SHP77 treated with DMSO at 0.1 percent for 48 hours (cell line): ENCODE results near the gene SMU1.
A peak's percentile ranks its signal among the peaks of the same experiment; 100 is the strongest.

Source experiments
- DNase-seq: peaks from one replicate; lab custom pipeline; 2025; lab: John Stamatoyannopoulos, UW

Gene SMU1

DNA sequence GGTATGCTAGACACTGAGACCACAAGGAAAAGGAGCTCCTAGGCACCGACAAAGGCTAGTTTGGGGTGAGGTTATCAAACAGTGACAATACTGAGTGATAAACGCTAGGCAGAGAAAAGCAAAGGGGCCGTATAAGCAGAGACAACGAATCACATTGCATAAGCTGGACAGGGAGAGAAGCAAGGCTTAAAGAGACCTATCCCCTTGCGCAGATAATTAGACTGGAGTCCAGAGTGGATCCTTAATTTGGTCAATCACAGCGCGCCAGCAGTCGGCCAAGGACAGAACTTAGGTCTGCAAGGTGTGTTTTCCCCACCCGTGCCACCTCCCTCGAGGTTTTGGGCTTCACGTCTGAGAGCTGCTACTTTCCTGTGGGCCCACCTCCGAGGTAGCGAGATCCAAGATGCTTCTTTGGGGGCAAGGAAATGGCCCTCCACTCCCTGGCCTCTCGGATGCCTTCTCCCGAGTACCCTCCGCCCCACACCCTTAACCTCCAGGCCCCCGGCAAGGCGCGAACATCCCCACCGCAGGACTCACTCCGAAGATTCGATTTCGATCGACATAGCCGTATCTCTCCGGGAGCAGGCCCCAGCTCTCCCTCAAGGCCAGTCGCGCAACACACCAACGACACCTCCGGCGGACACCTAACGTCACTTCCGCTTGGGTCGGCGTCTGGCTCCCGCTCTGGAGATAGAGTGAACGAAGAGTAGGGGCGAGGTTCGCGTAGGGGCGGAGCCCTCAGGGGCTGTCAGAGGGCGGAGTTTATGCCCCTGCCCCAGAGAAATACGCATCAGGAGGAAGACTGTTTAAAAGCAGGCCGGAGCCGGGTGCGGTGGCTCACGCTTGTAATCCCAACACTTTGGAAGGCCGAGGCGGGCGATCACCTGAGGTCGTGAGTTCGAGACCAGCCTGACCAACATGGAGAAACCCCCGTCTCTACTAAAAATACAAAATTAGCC, at the start of gene SMU1:
Gene SMU1, minus strand, starts transcription at position 629 of the 959 bp plus-strand sequence. Its CDS starts 66 bp downstream, at position 563.
- peak; percentile 88 for DNase-seq

DNA sequence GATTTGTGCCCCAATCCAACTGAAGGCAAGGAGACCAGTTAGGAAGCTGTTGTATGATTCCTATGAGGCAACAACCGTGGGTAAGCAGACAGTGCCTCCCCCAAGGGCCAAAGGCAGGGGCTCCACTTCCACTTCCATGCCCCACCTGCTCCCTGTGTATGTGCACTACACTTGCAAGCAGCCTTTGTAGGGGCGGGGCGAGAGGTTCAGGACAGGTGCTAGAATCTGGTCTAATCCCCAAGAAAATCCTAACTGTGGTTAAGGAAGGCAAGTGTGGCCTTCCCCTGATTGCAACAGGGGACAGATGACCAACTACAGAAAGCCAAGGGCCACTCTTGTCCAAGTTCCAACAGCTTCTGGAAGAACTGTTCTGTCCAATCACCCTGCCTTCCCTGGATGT, 49.0 kb upstream of the SMU1 start:
- DNase-seq, result no peak

DNA sequence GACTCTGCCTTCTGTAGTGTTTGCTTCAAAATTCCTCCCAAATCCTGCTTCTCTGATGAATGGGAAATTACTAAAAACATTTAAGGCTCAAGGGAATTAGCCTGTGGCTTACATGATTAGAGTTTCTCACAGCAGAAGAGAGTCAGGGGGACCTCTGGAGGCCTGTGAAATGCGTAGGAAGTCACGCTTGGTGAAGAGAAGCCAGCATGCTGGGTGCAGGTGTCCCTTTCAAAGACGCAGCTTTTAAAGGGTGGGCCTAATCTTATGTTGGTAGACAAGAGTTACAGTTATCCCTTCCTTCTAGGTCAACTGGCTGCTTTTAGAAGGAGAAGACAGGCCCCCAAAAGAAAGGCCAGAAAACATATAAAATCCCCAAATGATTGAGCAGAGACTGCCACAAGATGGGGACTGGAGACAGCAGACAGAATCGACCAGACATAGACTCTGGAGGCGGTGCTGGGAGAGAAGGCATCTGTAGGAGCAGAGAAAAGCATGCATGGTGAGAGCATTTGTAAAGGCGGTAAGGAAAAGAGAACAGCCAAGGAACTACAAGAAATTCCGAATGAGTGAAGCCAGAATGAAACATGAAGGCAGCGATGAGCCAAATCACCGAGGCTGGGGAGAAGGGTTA, 48.4 kb upstream of the SMU1 start:
- no peak for DNase-seq

DNA sequence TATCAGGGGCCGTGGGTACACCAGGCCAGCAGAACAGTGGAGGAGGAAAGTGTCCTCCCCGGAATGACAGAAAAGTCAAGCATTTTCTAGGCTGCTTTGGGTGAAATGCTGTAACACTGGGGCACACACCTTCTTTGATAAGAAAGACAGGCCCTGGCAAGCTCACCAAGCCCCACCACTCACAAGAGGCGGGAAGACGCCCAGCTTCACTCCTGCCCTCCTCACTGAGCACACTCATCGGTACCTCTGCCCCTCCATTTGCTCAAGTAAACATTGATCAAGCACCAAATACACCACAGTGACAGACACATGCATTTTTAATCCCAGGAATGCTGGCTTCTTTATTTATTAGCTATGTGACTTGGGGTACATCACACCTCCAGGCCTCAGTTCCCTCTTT, 47.6 kb upstream of the SMU1 start:
- DNase-seq, result no peak

DNA sequence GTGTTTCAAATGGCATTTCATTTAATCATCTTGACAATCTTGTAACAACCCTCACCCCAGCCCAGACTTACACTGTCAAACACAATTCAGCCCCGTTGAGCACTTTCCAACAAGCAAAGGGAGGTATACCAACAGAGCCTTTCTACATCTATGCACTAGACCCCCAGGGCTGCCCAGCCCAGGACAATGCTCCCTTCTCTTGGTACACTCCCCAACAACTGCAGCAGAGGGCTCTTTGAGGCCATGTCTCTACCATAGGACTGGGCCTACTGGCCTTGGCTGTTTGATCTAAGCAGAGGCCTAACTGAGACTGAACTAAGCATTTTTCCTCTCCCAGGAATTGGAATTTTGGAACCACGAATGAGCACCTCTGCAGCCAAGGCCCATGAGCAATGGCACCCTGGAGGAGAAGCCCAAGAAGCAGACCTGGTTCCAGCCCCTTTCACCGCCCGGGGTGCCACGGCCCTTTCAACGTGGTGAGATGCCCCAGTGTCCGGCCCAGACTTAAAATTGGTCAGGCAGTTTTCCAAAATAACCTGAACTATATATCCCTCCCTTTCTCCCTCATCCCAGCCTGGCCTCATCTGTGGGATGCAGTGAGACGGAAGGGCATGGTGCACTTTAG, 47.0 kb upstream of the SMU1 start:
- DNase-seq, result no peak

DNA sequence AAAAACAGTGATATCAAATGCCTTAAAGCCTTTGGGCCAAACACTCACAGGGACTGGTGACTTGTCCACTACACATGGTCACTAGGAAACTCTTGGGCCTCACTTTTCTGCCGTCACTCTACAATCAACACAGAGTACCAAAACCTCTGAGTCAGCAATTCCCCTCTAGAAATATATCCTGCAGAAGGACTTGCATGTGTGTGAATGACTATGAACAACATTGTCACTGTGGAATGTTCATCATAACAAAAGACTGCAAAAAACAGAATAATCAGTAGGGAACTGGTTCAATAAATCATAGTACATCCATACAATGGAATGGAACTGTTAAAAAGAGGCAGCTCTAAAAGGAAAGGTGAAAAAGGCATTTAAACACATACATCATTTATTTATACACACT, 44.1 kb upstream of the SMU1 start:
- DNase-seq, result no peak

DNA sequence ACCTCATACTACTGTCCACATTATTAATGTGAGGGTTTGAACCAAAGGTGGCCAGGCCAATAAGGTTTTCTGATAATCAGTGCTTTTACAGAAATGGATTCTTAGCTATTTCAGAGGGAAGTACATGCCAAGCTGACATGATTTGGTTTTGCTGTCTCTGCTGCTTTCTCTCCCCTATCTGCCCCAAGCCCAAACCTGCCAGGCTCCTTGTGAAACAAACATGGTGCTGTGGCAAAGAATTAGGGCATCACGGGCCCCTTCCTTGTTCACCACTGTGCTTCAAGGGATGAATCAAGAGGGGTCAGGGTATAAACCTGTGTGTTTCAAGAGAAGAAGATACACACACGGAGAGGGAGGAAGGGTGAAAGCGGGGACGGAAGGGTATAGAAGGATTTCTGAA, 41.3 kb upstream of the SMU1 start:
- DNase-seq, result no peak

DNA sequence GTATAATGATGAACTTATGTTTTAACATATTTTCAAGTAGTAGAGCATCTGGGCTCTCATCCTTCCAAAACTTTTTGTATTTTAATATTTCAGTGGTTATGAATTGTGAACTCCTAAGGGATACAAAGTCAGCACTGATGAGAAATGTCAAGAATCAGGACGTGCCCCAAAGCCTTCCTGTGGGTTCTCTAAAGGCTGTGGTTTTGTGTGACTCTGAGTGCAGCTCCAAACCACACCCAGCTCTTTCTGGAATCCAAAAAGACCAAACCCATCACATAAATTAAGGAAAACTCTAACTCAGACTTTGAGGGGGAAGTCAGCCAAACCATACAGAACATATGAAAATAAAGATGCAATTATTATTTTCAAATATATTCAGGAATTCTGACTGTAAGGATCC, 40.8 kb upstream of the SMU1 start:
- no peak for DNase-seq

DNA sequence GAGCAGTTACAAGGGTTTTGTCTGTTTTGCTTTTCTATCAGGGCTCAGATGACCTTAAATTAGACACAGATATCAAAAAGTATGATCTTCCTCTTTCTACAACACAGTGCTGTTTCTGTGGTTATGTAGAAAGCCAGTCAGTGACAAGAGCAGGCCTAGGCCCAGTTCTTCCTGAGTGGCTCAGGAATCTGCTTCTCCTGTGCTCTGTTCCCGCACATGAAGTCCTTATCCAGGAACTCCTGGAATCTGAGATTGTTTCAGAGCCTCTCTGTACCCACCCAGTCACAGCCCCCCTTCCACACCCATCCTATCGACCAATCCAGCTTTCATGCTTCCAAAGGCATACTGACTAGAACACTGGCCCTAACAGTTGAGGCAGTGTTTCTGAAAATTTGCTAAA, 40.4 kb upstream of the SMU1 start:
- no peak for DNase-seq

DNA sequence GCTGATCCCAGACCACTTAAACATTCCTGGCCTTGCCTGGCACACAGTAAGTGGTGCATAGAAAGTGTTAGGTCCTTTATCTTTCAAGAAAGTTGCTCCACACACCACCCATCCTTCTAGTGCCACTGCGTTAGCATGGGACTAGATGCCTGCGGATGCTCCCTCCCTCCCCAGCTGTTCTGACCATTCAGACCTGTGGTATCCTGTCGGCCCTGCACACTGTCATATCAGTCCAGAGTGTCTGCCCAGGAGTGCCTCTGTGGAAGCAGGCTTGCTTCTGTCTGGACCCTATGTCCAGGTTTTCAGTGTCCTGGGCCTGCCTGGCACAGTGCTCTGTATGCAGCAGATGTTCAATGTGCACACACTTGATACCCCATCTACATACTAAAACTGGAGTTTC, 38.3 kb upstream of the SMU1 start:
- no peak for DNase-seq

DNA sequence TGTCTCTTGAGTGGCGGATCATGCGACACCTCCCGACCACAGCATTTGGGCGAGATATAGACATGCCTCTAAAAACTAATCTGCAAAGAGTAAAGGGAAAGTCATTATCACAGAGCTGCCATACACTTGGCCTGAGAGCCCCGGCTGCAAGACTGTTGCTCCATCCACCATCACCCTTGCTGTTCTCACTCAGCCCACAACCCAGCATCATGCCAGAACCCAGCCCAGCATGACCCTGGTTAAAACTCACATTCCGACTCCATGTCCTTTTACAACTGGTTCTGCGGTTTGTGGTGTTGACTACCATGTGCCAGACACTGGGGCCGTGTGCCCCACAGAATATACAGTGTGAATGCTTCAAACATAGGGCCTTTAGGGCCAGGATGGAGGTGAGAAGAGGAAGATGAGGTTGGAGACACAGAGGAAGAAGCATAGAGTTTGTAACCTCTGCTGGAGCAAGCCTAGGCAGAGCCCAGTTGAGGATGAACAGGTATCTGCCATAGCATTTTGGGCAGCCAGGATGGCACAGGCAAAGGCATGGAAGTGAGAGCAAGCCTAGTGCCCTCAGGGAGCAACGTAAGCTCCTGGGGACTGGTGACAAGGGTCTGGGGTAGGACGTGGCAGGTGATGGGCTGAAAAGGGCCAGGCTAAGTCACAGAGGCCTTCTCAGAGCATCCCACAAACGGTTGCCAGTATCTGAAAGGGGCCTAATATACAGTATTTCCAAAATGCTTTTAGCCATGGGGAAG, 37.5 kb upstream of the SMU1 start:
- DNase-seq, result no peak

DNA sequence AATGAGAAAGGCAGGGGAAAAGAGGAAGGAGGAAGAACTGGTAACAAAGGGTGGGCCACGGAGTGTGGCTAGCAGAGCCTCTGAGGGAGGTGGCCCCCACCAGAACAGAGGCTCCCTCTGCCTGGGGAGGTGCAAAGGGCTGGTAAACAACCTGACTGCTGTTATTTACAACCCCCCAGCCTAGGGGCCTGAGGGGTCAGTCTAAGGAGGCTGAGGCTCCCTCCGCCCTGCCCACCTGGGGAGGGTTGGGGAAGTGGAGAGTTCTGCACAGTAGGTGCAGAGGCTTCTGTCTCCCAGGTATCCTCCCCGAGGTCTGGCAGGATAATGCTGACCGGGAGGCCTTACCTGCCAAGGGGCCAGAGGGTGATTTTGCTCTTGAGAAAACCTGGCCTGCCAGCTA, 35.6 kb upstream of the SMU1 start:
- DNase-seq, result no peak

DNA sequence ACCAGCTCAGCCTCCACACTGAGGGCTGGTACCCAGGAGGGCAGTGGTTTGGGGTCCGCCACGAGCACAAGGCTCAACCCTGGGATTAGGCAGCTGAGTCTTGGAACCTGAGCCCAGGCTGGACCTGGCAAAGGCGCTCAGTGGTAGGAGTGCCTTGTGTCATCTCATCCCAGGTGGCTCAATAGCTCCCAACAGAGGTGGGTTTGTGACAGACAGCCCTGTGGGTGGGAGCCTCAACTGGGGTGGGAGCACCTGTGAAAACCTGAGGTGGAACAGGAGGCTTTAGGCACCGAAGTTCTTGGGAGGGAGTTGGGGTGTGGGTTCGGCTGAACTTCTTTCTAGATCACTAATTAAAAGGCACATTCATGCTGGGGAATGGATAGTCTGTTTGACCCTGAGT, 35.2 kb upstream of the SMU1 start:
- no peak for DNase-seq

DNA sequence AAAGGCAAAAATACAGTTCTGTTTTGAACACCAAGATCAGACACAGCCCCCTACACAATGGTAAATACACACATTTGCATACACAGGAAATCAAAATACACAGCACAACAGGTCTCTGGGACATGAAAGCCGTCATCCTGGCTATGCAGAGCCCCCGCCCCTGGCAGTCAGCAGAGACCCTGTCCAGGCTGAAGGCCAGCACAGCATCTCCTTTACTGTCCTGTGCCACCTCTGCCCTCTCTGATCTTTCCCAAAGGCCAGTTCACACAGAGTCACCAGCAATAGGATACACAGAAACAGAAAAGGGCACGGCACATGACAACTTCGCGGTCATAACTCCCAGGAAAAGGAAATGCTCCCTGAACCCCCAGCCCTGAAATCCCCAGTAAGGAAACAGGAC, 34.2 kb upstream of the SMU1 start:
- DNase-seq, result no peak

DNA sequence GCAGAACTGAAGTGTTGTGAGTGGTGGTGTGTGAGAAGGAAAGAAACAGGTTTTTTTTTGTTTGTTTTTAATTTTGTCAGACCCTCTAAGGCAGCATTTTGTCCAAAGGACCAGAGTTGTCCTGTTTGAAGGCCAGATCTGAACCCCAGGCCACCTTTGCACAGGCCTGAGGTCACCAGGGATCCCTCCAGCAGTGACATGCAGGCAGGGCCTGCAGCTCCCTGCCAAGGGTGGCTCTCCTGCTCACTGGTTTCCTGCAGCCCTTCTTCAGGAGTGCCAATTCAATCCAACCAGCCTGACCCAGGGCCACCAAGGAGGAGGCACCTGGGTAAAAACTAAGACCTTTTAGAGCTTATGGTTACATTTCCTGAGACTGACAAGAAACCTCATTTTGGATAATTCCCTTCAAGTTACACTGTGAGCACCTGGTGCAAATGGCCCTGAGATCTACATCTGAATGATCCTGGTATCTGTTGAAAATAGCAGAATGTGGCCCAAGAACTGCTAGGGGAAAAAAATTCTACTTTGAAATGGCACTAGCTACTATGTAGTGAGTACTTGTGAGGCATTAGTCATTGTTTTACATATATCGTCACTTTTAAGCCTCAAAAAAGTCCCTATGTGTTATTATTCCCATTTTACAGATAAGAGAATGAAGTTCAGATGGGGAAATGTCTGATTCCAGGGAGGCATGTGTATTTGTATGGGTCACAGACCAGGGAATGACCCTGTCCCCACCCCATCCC, 33.5 kb upstream of the SMU1 start:
- no peak for DNase-seq

DNA sequence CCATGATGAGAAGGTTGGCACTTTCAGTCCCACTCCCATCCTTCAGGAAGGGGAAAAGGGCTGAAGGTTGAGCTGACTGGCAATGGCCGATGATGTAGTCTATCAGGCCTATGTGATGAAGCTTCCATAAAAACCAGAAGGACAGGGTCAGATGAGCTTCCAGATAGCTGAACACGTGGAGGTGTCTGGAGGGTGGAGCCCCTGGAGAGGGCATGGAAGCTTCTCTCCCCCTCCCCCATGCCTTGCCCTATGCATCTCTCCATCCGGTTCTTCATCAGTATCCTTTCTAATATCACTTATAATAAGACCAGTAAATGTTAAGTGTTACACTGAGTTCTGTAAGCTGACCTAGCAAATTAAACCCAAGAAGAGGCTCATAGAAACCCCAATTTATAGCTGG, 32.6 kb upstream of the SMU1 start:
- no peak for DNase-seq

DNA sequence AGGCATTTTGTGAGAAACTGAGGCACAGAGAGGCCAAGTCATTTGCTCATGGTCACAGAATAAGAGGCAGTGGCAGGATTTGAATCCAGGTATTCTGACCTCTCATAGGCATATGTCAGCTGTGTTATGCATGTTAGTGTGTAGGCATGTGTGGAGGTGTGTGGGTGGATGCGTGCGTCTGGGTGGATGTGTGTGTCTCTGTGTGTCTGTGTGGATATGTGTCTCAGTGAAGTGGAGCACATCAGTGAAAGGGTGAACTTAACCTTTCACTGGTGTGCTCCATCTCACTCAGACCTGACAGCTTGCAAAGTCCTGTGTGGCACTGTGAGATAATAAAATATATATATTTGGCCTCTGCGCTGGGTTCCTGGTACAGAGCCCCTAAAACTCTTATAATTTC, 32.0 kb upstream of the SMU1 start:
- no peak for DNase-seq

DNA sequence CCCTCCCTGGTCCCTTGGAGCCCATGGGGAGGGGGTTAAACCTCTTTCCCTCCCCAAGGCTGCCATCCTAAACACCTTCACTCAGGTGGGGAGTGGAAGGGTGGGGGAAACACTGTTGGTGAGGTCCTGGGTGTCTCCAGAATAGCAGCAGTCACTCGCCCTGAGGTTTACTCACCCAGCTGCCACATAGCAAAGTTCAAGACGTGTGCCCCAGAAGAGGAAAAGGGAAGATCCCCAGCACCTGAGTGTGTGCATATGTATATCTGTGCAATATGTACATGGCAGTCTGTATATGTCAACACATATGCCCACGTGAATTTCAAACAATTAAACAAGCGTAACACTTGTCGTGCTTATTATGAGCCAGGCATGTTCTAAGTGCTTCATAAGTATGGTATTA, 31.3 kb upstream of the SMU1 start:
- no peak for DNase-seq

DNA sequence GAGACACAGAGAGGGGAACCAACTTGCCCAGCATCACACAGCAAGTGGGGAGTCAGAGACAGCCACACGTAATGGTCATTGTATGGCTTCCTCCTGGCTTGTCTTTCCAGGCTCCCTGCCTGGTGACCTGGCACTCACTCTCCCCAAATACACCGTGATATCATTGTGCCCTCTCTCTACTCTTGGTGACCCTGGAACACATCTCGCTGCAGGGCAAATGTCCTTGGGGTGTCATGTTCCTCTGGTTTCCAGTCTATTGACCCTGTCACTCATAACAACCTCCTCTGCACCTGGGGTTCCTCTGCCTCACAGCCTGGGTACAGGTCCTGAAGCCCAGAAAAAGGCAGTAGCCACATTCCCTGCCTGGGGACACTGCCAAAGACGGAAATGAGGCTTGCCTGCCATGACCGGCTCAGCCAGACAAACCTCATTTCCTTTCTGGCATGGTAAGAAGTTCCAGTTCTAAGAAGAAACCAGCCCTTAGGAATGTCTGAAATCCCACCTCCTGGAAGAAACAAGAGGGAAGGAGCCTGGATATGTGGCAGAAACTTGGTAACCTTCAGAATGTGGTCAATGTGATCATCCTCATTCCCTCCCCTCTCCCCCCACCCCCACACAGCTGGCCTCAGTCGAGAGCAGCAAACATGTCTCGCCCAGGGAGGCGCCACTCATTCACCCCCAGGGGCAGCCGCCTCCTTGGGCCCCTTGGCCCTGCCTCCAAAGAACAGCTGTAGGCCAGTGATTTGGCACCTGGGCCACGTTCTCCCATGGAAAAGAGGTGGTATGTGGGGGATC, 30.6 kb upstream of the SMU1 start:
- DNase-seq, result no peak

DNA sequence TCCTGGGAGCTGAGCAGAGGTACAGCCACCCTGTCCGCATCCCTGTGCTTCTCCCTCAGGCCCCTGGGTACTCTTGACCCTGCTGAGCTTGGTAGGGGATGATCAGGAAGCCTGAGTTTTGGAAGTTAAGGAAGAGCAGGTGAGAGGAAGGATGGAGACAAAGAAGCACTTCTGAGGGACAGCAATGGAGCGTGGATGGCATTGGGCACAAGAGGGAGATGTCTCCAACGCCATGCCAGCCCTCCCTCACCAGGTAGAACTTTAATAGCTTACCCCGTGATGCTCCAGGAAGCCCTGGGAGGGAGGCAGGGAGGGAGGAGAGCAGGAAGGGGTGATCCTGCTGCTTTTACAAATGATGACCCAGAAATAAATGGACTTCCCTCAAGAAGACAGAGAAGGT, 29.9 kb upstream of the SMU1 start:
- no peak for DNase-seq

DNA sequence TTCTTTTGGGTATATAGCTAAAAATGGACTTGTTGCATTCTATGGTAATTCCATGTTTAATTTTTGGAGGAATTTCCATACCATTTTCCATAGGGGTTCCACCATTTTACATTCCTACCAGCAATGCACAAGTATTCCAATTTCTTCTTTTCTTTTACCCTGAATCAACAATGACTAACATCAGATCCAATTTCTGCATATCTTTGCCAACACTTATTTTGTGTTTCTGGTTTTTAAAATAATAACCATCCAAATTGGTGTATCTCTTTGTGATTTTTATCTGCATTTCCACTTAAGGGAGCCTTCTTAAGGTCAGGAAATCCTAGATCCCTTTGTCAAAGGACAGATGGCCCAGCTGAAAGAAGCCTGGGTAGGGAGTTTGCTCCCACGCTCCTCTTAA, 29.5 kb upstream of the SMU1 start:
- no peak for DNase-seq
